OCI-LY7 (cell line): ENCODE data around the gene CAMK2N1. TPM values are rescaled to one million over a fixed set of nuclear protein-coding genes. Genes with fewer than 3 reads are reported as not detected.

ENCODE experiments used
- BruUV-seq: library from RNA; stranded (reverse); fragments of 400-500 nt; replicated peaks from 2 replicates; lab custom pipeline; 2021; lab: Mats Ljungman, UMichigan
- CTCF ChIA-PET: fragments of 300-600 bp; sonication (Branson Sonifier 250); formaldehyde crosslinking; loops from one replicate; lab custom pipeline; 2022; ENCODE audit warnings: antibody characterized with exemption; ENCODE audit not compliant: unreplicated experiment; lab: Charles Lee
- POLR2A ChIA-PET: fragments of 300-600 bp; sonication (Branson Sonifier 250); formaldehyde crosslinking; loops from one replicate; lab custom pipeline; 2022; ENCODE audit warnings: antibody characterized with exemption; lab: Charles Lee
- DNase-seq: peaks from one replicate; pipeline ENCODE4 v3.0.0-alpha.2; 2015; ENCODE audit warnings: low spot score
- H2AFZ ChIP-seq: fragments of 200-600 bp; sonication (generic), shearing (Covaris generic); 2 replicates; pipeline ENCODE4 v1.6.1; 2014; ENCODE audit warnings: mild to moderate bottlenecking, antibody characterized with exemption, low read length, moderate library complexity
- H3K27ac ChIP-seq: fragments of 200-600 bp; sonication (generic); 2 replicates; pipeline ENCODE4 v1.5.1; 2014; ENCODE audit warnings: mixed run types, low read depth, mild to moderate bottlenecking, moderate library complexity, low read length, inconsistent platforms; ENCODE audit not compliant: poor library complexity, severe bottlenecking
- H3K36me3 ChIP-seq: fragments of 200-600 bp; sonication (generic); 2 replicates; pipeline ENCODE4 v1.6.1; 2014; ENCODE audit warnings: mild to moderate bottlenecking, antibody characterized with exemption, low read length, moderate library complexity, mixed read lengths; ENCODE audit not compliant: insufficient read depth
- H3K4me1 ChIP-seq: fragments of 200-600 bp; sonication (generic); 2 replicates; pipeline ENCODE4 v1.5.1; 2014; ENCODE audit warnings: mild to moderate bottlenecking, low read length; ENCODE audit not compliant: insufficient read depth, poor library complexity, severe bottlenecking
- H3K4me2 ChIP-seq: fragments of 200-600 bp; sonication (generic); 2 replicates; pipeline ENCODE4 v1.6.1; 2014; ENCODE audit warnings: mild to moderate bottlenecking, low read length
- H3K4me3 ChIP-seq: fragments of 200-600 bp; sonication (generic); 2 replicates; pipeline ENCODE4 v1.5.1; 2014; ENCODE audit warnings: mild to moderate bottlenecking, low read depth, low read length; ENCODE audit not compliant: poor library complexity, severe bottlenecking
- H3K79me2 ChIP-seq: fragments of 200-600 bp; sonication (generic); 2 replicates; pipeline ENCODE4 v1.6.1; 2016; ENCODE audit warnings: low read depth, mild to moderate bottlenecking, low read length, moderate library complexity, mixed read lengths; ENCODE audit not compliant: insufficient read depth
- H3K9me2 ChIP-seq: fragments of 200-600 bp; sonication (generic); 2 replicates; pipeline ENCODE4 v1.6.1; 2016; ENCODE audit warnings: mild to moderate bottlenecking, low read length, mixed read lengths; ENCODE audit not compliant: insufficient read depth
- H3K9me3 ChIP-seq: fragments of 200-600 bp; sonication (generic); 2 replicates; pipeline ENCODE4 v1.6.1; 2014; ENCODE audit warnings: mild to moderate bottlenecking, mixed run types, low read length, mixed read lengths
- H4K20me1 ChIP-seq: fragments of 200-600 bp; sonication (generic); 2 replicates; pipeline ENCODE4 v1.6.1; 2014; ENCODE audit warnings: mild to moderate bottlenecking, antibody characterized with exemption, low read length, moderate library complexity, mixed read lengths; ENCODE audit not compliant: insufficient read depth
- CTCF ChIP-seq: fragments of 200-600 bp; sonication (generic); conservative IDR thresholded peaks from 2 replicates; pipeline ENCODE4 v1.5.1; 2014; ENCODE audit warnings: mild to moderate bottlenecking, antibody characterized with exemption, low read length, moderate library complexity, mixed read lengths
- EZH2phosphoT487 ChIP-seq: fragments of 200-600 bp; sonication (generic); IDR thresholded peaks from 2 replicates; pipeline ENCODE4 v1.6.1; 2018; ENCODE audit warnings: low read depth, borderline replicate concordance, mild to moderate bottlenecking, mixed run types, antibody characterized with exemption, low read length, moderate library complexity, mixed read lengths
- intact Hi-C: fragments of 100-400 bp; cut with micrococcal nuclease; formaldehyde crosslinking; loops from one replicate; pipeline ENCODE4 v1.10.0; 2022; ENCODE audit not compliant: unreplicated experiment
- total RNA-seq, 2 experiments: library from RNA; depleted of rRNA in 1 of 2; stranded (reverse); fragments of >200 nt in 1 of 2; shearing (Covaris generic) in 1 of 2; gene quantifications; 2 replicates each; pipeline ENCODE4 v1.2.3, GENCODE V29; 2014 to 2022

Gene CAMK2N1
- total RNA-seq, 2 experiments from 2014 or later = not detected

- no peaks in the 10 kb centered on the region for H4K20me1 ChIP-seq
- H3K4me3 ChIP-seq = no peak overlapping the region
- no peaks in the 10 kb centered on the region for H3K36me3 ChIP-seq
- TF ChIP-seq EZH2phosphoT487 (no peak), CTCF (no peak)
- intact Hi-C loops = no loop called here
- ChIA-PET CTCF (no interaction called here), POLR2A (no interaction called here)
- H3K9me3 ChIP-seq = no peaks in the 10 kb centered on the region
- no peak overlapping the region for H3K4me2 ChIP-seq
- no peaks in the 10 kb centered on the region for H3K4me1 ChIP-seq
- H3K27ac ChIP-seq = no peak overlapping the region
- no peaks in the 10 kb centered on the region for H3K9me2 ChIP-seq
- BruUV-seq = no TSS peak
- H3K79me2 ChIP-seq = no peaks in the 10 kb centered on the region
- no peak overlapping the region for H2AFZ ChIP-seq
- no peak for DNase-seq
Observed at GRCh38 chr1:20533635-20534034, 47.6 kb upstream of the CAMK2N1 start.

- Histone ChIP-seq H3K9me3 (no peaks in the 10 kb centered on the region), H3K4me3 (no peak overlapping the region), H3K9me2 (no peaks in the 10 kb centered on the region), H3K79me2 (no peaks in the 10 kb centered on the region), H3K4me2 (no peak overlapping the region), H3K4me1 (no peaks in the 10 kb centered on the region), H3K36me3 (no peaks in the 10 kb centered on the region), H2AFZ (no peak overlapping the region), H3K27ac (no peak overlapping the region), H4K20me1 (no peaks in the 10 kb centered on the region)
- no peak for TF ChIP-seq EZH2phosphoT487
- TF ChIP-seq CTCF = no peak
- CTCF ChIA-PET = no interaction called here
- no TSS peak for BruUV-seq
- DNase-seq = no peak
- intact Hi-C loops = no loop called here
- POLR2A ChIA-PET = no interaction called here
Observed at GRCh38 chr1:20530901-20531300, 44.9 kb upstream of the CAMK2N1 start.

GRCh38 chr1:20530306-20530705, 44.3 kb upstream of the CAMK2N1 start:
- BruUV-seq = no TSS peak
- TF ChIP-seq EZH2phosphoT487 = no peak
- no peak for TF ChIP-seq CTCF

More at GRCh38 chr1:20530306-20530705, 44.3 kb upstream of the CAMK2N1 start:
- no peak overlapping the region for H3K27ac ChIP-seq
- H3K9me3 ChIP-seq = no peaks in the 10 kb centered on the region
- intact Hi-C loops = no loop called here
- H3K4me2 ChIP-seq = no peak overlapping the region
- no peaks in the 10 kb centered on the region for H3K36me3 ChIP-seq
- H3K4me1 ChIP-seq = no peaks in the 10 kb centered on the region
- no peak for DNase-seq
- ChIA-PET POLR2A (no interaction called here), CTCF (no interaction called here)
- no peaks in the 10 kb centered on the region for H3K79me2 ChIP-seq
- H2AFZ ChIP-seq = no peak overlapping the region
- no peaks in the 10 kb centered on the region for H3K9me2 ChIP-seq
- no peaks in the 10 kb centered on the region for H4K20me1 ChIP-seq
- H3K4me3 ChIP-seq = no peak overlapping the region
